ENCODE data around the gene LRRC14B.

GRCh38 chr5:199950-200645 lies 8.8 kb downstream of the LRRC14B start:
- no peak for TF ChIP-seq POLR2A (IDR thresholded peaks at IDR 0.05)
- TF ChIP-seq CTCF (IDR thresholded peaks at IDR 0.05), result no peak

All from right lobe of liver (tissue), 4 donors.